Muscle of back (tissue), 11 donors: Measurements from ENCODE around the gene DNAH7. TPM values are rescaled to one million over a fixed set of nuclear protein-coding genes. Genes with fewer than 3 reads are reported as not detected.
A peak's percentile ranks its signal among the peaks of the same experiment; 100 is the strongest.

Experiments
- DNase-seq, 3 donors: peaks; one replicate each; pipeline versions ENCODE4 v3.0.0 to v3.0.0-alpha.2; 2013
- polyA plus RNA-seq, 10 donors: library from polyadenylated mRNA; unstranded; fragments of 120-200 nt; gene quantifications; one replicate each; pipeline ENCODE4 v1.2.1, GENCODE V29; 2013; ENCODE audit not compliant: insufficient read length in 10 of 10

Gene DNAH7
- polyA plus RNA-seq, 10 donors: 0.07 to 0.58 (median 0.32) TPM

- no peak for DNase-seq
Measured at GRCh38 chr2:195864316-195864715, 204.3 kb downstream of the DNAH7 start.

- DNase-seq: peak in 1 of 3 donors; percentile 3
Measured at GRCh38 chr2:195863564-195863963, 205.1 kb downstream of the DNAH7 start.

GRCh38 chr2:195863121-195863520 lies 205.5 kb downstream of the DNAH7 start:
- DNase-seq: no peak

- peak in 2 of 3 donors; percentile 25 to 62 for DNase-seq
Measured at GRCh38 chr2:195861821-195862220, 206.8 kb downstream of the DNAH7 start.

GRCh38 chr2:195859513-195859912 lies 209.1 kb downstream of the DNAH7 start:
- no peak for DNase-seq

GRCh38 chr2:195857132-195857531 lies 211.5 kb downstream of the DNAH7 start:
- DNase-seq: no peak

- no peak for DNase-seq
Measured at GRCh38 chr2:195850764-195851163, 217.9 kb downstream of the DNAH7 start.

DNA sequence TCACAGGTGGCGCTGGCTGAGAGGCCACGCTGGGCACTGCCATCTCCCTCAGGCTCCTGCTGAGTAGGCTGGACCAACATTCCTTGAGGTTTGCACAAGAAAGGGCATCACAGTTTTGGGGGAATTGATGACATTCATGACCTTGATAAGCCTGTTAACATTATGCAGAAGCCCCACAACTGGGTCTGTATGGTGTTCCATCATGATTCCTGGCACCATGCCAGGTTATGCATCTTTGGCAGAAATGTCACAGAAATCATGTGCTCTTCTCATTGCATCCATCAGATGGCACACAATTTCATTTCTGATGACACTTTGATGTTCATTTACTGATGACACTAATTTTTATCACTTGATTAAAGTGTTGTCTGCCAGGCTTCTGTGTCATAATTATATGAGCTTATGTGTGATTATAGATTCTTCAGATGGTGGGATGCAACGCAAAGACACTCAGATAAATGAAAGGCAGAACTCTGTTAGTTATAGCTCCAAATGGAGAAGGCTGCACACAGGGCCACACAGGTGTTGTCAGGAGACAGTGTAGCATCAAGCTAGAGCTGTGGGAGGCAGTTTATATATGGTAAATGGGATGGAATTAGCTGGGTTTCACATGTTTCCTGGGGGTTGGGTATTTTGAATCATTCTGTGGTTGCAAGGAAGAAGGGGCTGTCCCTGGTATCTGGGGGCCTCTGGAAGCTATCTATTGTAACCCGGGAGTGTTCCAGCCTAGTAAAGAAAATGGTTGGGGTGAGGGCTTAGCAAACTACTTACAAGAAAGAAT lies 220.3 kb downstream of the DNAH7 start:
- DNase-seq: no peak

DNA sequence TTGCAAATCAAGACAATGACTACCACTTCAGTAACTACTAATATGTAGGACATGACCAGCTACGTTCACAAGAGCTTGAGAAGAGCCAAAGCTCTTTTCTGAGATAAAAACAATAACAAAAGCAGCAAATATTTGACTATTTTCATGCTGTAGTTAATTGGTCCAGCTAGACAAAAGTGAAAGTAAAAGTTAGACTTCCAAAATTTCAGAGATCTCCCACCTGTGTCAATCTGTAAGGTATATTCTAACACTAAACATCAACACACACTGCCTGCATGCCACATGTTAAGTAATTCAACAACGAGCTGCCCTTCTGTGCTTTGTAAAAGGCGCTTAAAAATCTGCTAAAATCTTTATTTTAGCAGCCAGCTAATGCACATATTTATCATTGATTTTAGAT lies 225.7 kb downstream of the DNAH7 start:
- DNase-seq: no peak

DNA sequence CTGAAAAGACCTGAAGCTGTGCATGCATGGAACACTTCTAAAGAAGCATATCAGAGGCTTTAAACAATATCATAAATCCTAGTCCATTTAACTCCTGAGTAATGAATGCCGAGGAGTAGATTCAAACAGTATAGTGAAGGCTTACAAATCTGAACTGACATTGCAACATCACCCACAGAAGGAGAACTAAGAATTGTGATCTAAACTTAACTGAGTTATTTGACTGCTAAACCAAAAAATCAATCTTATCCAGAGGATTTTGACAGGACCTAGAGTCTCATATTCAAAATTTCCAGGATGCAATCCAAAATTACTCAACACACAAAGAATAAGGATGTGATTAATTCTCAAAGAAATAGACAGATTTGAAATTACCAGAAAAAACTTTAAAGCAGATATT lies 230.6 kb downstream of the DNAH7 start:
- peak in 1 of 3 donors; percentile 62 for DNase-seq

DNA sequence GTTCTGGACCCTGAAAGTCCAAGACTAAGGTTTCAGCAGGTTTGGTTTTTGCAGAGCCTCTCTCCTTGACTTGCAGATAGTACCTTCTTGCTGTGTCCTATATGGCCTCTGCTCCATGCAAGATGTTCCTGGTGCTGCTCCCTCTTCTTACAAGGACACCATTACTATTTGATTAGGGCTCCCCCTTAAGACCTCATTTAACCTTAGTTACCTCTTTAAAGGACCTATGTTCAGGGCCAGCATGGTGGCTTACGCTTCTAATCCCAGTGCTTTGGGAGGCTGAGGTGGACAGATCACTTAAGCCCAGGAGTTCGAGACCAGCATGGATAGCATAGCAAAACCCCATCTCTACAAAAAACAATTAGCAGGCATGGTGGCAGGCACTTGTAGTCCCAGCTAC lies 232.6 kb downstream of the DNAH7 start:
- no peak for DNase-seq

DNA sequence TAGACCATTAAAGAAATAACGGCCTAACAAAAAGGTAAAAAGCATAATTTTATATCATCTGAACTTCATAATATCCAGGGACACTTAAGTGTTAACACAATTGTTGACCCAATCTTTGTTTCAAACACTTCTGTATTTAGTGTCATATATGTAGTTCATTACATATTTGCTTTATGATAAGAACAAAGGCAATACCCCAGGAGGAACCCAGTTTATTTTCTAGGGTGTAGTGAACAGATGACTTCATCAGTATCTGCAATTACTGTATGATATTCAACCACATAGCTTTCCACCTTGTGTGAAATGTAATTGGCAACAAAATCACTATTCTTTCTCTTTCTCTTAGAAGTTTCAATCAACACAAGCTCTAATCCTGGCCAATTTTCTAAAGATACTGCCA lies 233.8 kb downstream of the DNAH7 start:
- DNase-seq: no peak

GRCh38 chr2:195830968-195831950 lies 237.4 kb downstream of the DNAH7 start:
- no peak for DNase-seq

- DNase-seq: no peak
Measured at GRCh38 chr2:195824478-195824877, 244.2 kb downstream of the DNAH7 start.

DNA sequence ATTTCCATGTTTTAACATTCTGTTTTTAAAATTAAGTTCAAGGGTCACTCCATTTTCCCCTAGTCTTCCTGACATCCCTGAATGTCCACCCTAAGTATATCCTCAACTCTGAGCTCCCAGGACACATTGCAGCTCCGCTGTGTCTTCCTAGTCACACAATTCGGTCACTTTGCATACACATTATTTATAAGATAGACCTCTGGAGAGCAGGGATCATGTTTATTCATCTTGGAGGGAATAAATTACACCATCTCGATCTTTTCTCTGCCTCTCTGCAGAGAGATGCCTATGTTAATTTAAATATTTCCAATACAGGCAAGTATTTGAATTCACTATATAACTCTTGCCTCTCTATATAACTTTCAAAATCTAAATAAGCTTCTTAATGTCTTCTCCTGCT lies 245.4 kb downstream of the DNAH7 start:
- no peak for DNase-seq

DNA sequence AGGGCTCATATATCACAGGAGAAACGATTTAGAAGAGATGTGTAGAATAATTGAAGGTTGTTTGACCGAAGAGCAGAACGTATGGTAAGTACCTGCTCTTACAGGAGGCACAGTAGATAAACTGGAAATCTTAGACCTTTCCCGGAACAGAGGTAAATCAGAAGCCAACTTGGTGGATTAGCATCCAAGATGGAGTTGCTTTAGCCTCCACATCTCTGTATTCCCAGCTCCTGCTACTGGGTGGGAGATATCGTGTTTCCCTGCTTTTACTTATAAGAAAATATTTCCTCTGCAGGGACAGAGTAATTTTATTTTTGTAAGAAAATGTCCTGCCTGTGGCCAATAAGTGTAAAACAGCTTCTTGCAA lies 247.1 kb downstream of the DNAH7 start:
- DNase-seq: no peak

DNA sequence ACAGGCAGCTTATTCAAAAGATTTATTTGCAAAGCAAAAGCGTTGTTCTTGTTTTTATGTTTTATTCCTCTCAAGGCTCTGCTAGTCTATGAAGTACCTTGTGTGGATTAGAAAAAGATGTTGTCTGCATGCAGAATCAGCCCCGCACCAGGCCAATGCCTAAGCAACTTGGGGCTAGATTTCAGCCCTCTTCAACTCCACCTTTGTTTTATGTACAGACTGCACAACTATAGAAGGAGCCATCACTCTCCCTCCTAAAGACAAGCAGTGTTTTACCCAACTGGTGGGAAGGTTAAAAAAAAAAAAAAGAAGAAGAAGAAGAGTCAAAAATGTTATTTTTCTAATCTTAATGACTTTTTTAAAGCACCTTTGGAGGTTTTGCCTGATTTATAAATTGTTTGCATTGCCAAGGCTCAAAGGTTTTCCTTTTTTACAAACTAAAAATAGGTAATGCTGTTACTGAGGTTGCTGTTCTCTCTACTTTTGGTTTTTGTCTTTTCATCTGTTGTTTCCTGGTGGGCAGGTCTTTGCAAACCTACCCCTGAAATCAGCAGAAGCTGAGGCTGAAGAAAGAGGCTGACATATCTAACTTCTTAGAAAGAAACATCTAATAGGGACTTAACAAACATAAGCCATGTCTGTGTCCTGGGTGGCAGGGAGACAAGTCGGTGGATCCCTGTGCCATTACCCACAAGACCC lies 247.6 kb downstream of the DNAH7 start:
- no peak for DNase-seq

- DNase-seq: peak in 1 of 3 donors; percentile 53
Measured at GRCh38 chr2:195820373-195820772, 248.3 kb downstream of the DNAH7 start.

DNA sequence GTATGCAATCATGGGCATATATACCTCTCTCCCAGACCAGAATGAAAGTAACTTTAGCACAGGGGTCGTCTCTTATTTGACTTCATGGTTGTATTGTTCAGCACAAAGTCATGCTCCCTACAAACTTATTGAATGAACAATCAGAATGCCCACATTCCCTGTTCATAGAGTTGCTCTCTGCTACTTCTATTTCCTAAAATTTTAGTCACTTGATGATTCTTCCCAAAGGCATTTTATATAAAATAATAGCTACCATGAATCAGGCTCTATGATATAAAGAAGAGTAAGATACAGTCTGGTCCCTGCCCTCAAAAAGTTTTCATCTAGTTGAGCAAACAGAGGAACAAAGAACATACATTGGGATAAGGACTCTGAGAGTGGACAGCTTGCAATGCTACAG lies 249.4 kb downstream of the DNAH7 start:
- DNase-seq: no peak

DNA sequence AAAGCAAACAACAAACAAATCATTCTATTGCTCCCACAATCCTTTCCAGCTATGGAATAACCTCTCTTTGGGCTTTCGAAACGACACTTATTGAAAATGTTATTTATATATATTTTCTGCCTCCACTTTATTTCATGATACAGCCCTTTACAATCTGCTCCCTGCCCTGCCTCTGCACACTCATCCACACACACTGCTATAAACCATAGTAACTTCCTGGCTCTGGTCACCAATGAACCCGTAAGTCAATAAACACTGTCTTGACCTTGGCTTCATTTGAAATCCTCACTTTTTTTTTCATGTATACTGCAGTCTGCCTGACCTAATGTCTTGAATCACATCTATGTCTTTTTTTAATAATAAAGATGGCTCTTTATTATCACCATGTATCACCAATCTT lies 250.1 kb downstream of the DNAH7 start:
- no peak for DNase-seq

- no peak for DNase-seq
Measured at GRCh38 chr2:195818106-195818505, 250.5 kb downstream of the DNAH7 start.

DNA sequence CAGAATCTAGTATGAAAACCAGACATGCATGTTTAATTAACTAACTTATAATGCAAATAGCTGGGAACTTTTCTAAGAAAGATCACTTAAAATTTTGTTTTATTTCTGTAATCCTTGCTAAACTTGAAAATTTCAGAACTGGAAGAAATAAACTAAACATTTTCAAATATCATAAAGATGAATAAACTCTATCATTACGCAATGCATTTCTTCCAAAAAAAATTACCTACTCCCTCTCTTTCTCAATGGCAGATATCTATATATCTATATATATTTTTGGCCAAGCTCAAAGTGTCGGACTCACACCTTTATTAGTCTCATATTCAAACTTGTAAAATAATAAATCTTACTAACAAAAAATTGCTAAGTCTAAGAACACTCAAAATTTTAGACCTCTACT lies 253.6 kb downstream of the DNAH7 start:
- DNase-seq: no peak
